ENCODE data around the gene MAGI2.

- TF ChIP-seq EP300 (IDR thresholded peaks at IDR 0.05) (no peak), CTCF (IDR thresholded peaks at IDR 0.05) (no peak), POLR2A (IDR thresholded peaks at IDR 0.05) (no peak)
These were observed 393.0 kb downstream of the MAGI2 start for GRCh38 chr7:79060498-79060897.

Data from ovary (tissue), 3 donors.